ENCODE data around the gene WNT7A.
"Not testable (repeated sequence)": the region's sequence is repeated elsewhere in the genome, so short reads cannot be mapped to it uniquely, and the experiment has no call there.

Gene WNT7A

GRCh38 chr3:13879946-13880810 is at the start of gene WNT7A:
Gene WNT7A, minus strand, starts transcription at chr3:13880071. Its CDS starts 255 bp downstream, at chr3:13879816.
- peak; percentile 65 for ATAC-seq
- DNase-seq = peak; percentile 74

GRCh38 chr3:13928741-13929140 is 48.9 kb upstream of the WNT7A start:
- not testable (repeated sequence) for DNase-seq, ATAC-seq

GRCh38 chr3:13927295-13927694 is 47.4 kb upstream of the WNT7A start:
- no peak for ATAC-seq
- no peak for DNase-seq

GRCh38 chr3:13916375-13916774 is 36.5 kb upstream of the WNT7A start:
- DNase-seq = no peak

GRCh38 chr3:13902648-13903238 is 22.9 kb upstream of the WNT7A start:
- ATAC-seq = no peak
- DNase-seq = no peak

More at GRCh38 chr3:13916375-13916774, 36.5 kb upstream of the WNT7A start:
- no peak for ATAC-seq

- DNase-seq (no peak), ATAC-seq (no peak)
These were observed 22.2 kb upstream of the WNT7A start for GRCh38 chr3:13901935-13902584.

GRCh38 chr3:13898346-13898745 is 18.5 kb upstream of the WNT7A start:
- ATAC-seq (no peak), DNase-seq (no peak)

- DNase-seq (peak; percentile 39), ATAC-seq (no peak)
These were observed 16.7 kb upstream of the WNT7A start for GRCh38 chr3:13896473-13897154.

- ATAC-seq = peak; percentile 99
- DNase-seq = peak; percentile 96
These were observed 15.6 kb upstream of the WNT7A start for GRCh38 chr3:13895155-13896105.

GRCh38 chr3:13894807-13895154 is 14.9 kb upstream of the WNT7A start:
- DNase-seq = no peak

GRCh38 chr3:13894096-13894806 is 14.4 kb upstream of the WNT7A start:
- DNase-seq = no peak
- no peak for ATAC-seq

More at GRCh38 chr3:13894807-13895154, 14.9 kb upstream of the WNT7A start:
- ATAC-seq = no peak

GRCh38 chr3:13892304-13892703 is 12.4 kb upstream of the WNT7A start:
- ATAC-seq = no peak
- DNase-seq = no peak

- no peak for ATAC-seq
- no peak for DNase-seq
These were observed 11.7 kb upstream of the WNT7A start for GRCh38 chr3:13891492-13892073.

GRCh38 chr3:13891017-13891392 is 11.1 kb upstream of the WNT7A start:
- ATAC-seq = no peak
- DNase-seq = no peak

- DNase-seq = peak; percentile 38
- ATAC-seq = no peak
These were observed 10.6 kb upstream of the WNT7A start for GRCh38 chr3:13890377-13891016.

GRCh38 chr3:13888576-13888975 is 8.7 kb upstream of the WNT7A start:
- DNase-seq = no peak
- ATAC-seq = no peak

- DNase-seq (no peak), ATAC-seq (no peak)
These were observed 7.8 kb upstream of the WNT7A start for GRCh38 chr3:13887495-13888300.

GRCh38 chr3:13886593-13887129 is 6.8 kb upstream of the WNT7A start:
- no peak for DNase-seq

GRCh38 chr3:13885704-13886010 is 5.8 kb upstream of the WNT7A start:
- no peak for ATAC-seq
- no peak for DNase-seq

More at GRCh38 chr3:13886593-13887129, 6.8 kb upstream of the WNT7A start:
- ATAC-seq = no peak

Measured in stimulated activated naive CD8-positive, alpha-beta T cell treated with anti-CD3 and anti-CD28 coated beads, Interleukin-15, Interleukin-2, amounts not matched to agents 100 U/mL and 50 U/mL, for 24 hours (primary cell).